Cardiac muscle cell (in vitro differentiated cells and primary cell): ENCODE measurements around the gene CST9L. TPM values are rescaled to one million over a fixed set of nuclear protein-coding genes. Genes with fewer than 3 reads are reported as not detected.

ENCODE experiments used
- DNase-seq, 2 donors: peaks; one replicate each; pipeline versions ENCODE4 v3.0.0 to v3.0.0-alpha.2; 2010 to 2017; ENCODE audit warnings: low read depth in 1 of 2, low spot score in 1 of 2
- H3K27ac ChIP-seq: fragments of 200-600 bp; sonication (generic); 2 replicates; pipeline ENCODE4 v1.5.1; 2016
- H3K27me3 ChIP-seq: fragments of 200-600 bp; sonication (generic); 2 replicates; pipeline ENCODE4 v1.6.0; 2016; ENCODE audit warnings: control low read depth
- H3K36me3 ChIP-seq: fragments of 200-600 bp; sonication (generic); 2 replicates; pipeline ENCODE4 v1.5.1; 2016; ENCODE audit warnings: control low read depth
- H3K4me1 ChIP-seq: fragments of 200-600 bp; sonication (generic); 2 replicates; pipeline ENCODE4 v1.8.1; 2017; ENCODE audit warnings: low read depth, mild to moderate bottlenecking, mixed run types
- H3K4me3 ChIP-seq: fragments of 200-600 bp; sonication (generic); 2 replicates; pipeline ENCODE4 v1.5.1; 2016; ENCODE audit warnings: mild to moderate bottlenecking
- H3K9me3 ChIP-seq: fragments of 200-600 bp; sonication (generic); 2 replicates; pipeline ENCODE4 v1.5.1; 2017; ENCODE audit warnings: low read depth, mild to moderate bottlenecking, control low read depth
- CTCF ChIP-seq: IDR thresholded peaks from 2 replicates; pipeline ENCODE4 v1.5.1; 2012; ENCODE audit warnings: low read depth, mild to moderate bottlenecking, low read length
- polyA plus RNA-seq: library from polyadenylated mRNA; unstranded; fragments of >200 nt; fragmentation: Nextera tagmentation; extraction: Ambion mirVana; gene quantifications from 2 replicates; pipeline ENCODE4 v1.2.1, GENCODE V29; 2016
- total RNA-seq: library from RNA; depleted of rRNA; stranded (reverse); fragments of >200 nt; gene quantifications from 2 replicates; pipeline ENCODE4 v1.2.3, GENCODE V29; 2016

CST9L gene
- total and polyA plus RNA-seq, 2 experiments from 2014 or later, result not detected

GRCh38 chr20:23565503-23566045 lies 2.7 kb downstream of the CST9L start:
- no peaks in the 10 kb centered on the region for H3K27me3 ChIP-seq
- H3K36me3 ChIP-seq, result no peaks in the 10 kb centered on the region
- H3K9me3 ChIP-seq, result no peaks in the 10 kb centered on the region
- H3K27ac ChIP-seq, result no peak overlapping the region
- no peak for TF ChIP-seq CTCF
- no peak overlapping the region for H3K4me3 ChIP-seq
- DNase-seq, result no peak
- no peaks in the 10 kb centered on the region for H3K4me1 ChIP-seq

DNA sequence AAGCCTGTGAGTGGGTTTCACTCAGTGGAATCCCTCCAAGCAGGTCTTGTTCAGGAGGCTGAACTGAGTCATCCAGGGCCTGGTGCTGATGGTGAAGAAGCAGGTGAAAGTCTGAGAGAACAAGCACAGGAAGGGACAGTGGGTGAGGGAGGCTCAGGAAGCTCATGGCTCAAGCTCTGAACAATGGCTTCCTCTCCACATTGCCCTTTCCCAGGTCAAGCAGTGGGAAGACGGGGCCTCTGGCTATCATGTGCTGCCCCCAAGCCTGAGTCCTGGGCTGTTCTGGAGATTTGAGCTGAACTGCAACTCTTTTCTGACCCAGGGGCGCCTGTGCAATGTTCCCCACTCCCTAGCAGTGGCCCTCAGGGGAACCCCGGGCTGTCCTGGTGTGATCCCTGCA lies 3.4 kb downstream of the CST9L start:
- Histone ChIP-seq H3K27me3 (no peaks in the 10 kb centered on the region), H3K4me3 (no peak overlapping the region), H3K9me3 (no peaks in the 10 kb centered on the region), H3K36me3 (no peaks in the 10 kb centered on the region), H3K4me1 (no peaks in the 10 kb centered on the region), H3K27ac (no peak overlapping the region)
- DNase-seq, result no peak
- TF ChIP-seq CTCF, result no peak

GRCh38 chr20:23562721-23563342 lies 5.5 kb downstream of the CST9L start:
- no peaks in the 10 kb centered on the region for H3K27me3 ChIP-seq
- DNase-seq, result no peak
- no peaks in the 10 kb centered on the region for H3K9me3 ChIP-seq
- no peak overlapping the region for H3K4me3 ChIP-seq
- no peak overlapping the region for H3K27ac ChIP-seq
- H3K4me1 ChIP-seq, result no peaks in the 10 kb centered on the region
- no peak for TF ChIP-seq CTCF
- no peaks in the 10 kb centered on the region for H3K36me3 ChIP-seq

- H3K36me3 ChIP-seq, result no peaks in the 10 kb centered on the region
- TF ChIP-seq CTCF, result no peak
- H3K4me3 ChIP-seq, result no peak overlapping the region
- no peak for DNase-seq
- no peaks in the 10 kb centered on the region for H3K27me3 ChIP-seq
- H3K4me1 ChIP-seq, result no peaks in the 10 kb centered on the region
- no peaks in the 10 kb centered on the region for H3K9me3 ChIP-seq
- H3K27ac ChIP-seq, result no peak overlapping the region
Measured at GRCh38 chr20:23554401-23554800, 13.9 kb downstream of the CST9L start.

GRCh38 chr20:23551786-23552185 lies 16.5 kb downstream of the CST9L start:
- no peaks in the 10 kb centered on the region for H3K27me3 ChIP-seq
- TF ChIP-seq CTCF, result no peak
- no peak overlapping the region for H3K27ac ChIP-seq
- no peaks in the 10 kb centered on the region for H3K36me3 ChIP-seq
- no peak for DNase-seq
- no peak overlapping the region for H3K4me3 ChIP-seq
- H3K4me1 ChIP-seq, result no peaks in the 10 kb centered on the region
- no peaks in the 10 kb centered on the region for H3K9me3 ChIP-seq
